ENCODE results near the gene NFIA.

GRCh38 chr1:61497013-61497412 is 414.7 kb downstream of the NFIA start:
- TF ChIP-seq CTCF (conservative IDR thresholded peaks at IDR 0.05 in 1 of 2, IDR thresholded peaks at IDR 0.05 in 1 of 2; ENCODE audit: low read depth in 1 of 2, low read length in 2 of 2), result no peak
- TF ChIP-seq EZH2 (IDR thresholded peaks at IDR 0.05; ENCODE audit: low read length, missing control alignments), result no peak

Measured in fibroblast of lung (primary cell).